Kidney glomerular epithelial cell (primary cell): ENCODE data around the gene B4GALNT3.

ENCODE experiments used
- DNase-seq: peaks from one replicate; lab custom pipeline; 2025; lab: John Stamatoyannopoulos, UW

B4GALNT3 gene

GRCh38 chr12:468671-469389 is 9.1 kb downstream of the B4GALNT3 start:
- no peak for DNase-seq

GRCh38 chr12:470133-470532 is 10.4 kb downstream of the B4GALNT3 start:
- DNase-seq = no peak

- no peak for DNase-seq
Observed at GRCh38 chr12:473198-473597, 13.5 kb downstream of the B4GALNT3 start.

GRCh38 chr12:473863-474577 is 14.3 kb downstream of the B4GALNT3 start:
- no peak for DNase-seq

- DNase-seq = no peak
Observed at GRCh38 chr12:475286-475685, 15.5 kb downstream of the B4GALNT3 start.

- no peak for DNase-seq
Observed at GRCh38 chr12:479161-479560, 19.4 kb downstream of the B4GALNT3 start.

- peak; percentile 46 for DNase-seq
Observed at GRCh38 chr12:480831-481816, 21.4 kb downstream of the B4GALNT3 start.

GRCh38 chr12:482061-482460 is 22.3 kb downstream of the B4GALNT3 start:
- DNase-seq = no peak

- DNase-seq = no peak
Observed at GRCh38 chr12:484096-484495, 24.4 kb downstream of the B4GALNT3 start.

- no peak for DNase-seq
Observed at GRCh38 chr12:490260-490659, 30.5 kb downstream of the B4GALNT3 start.

- DNase-seq = no peak
Observed at GRCh38 chr12:495466-495865, 35.7 kb downstream of the B4GALNT3 start.

GRCh38 chr12:496736-497135 is 37.0 kb downstream of the B4GALNT3 start:
- DNase-seq = no peak

GRCh38 chr12:497501-498160 is 37.9 kb downstream of the B4GALNT3 start:
- DNase-seq = no peak

- no peak for DNase-seq
Observed at GRCh38 chr12:499837-500458, 40.2 kb downstream of the B4GALNT3 start.

GRCh38 chr12:501722-502447 is 42.1 kb downstream of the B4GALNT3 start:
- no peak for DNase-seq

- DNase-seq = no peak
Observed at GRCh38 chr12:503111-503761, 43.5 kb downstream of the B4GALNT3 start.

- no peak for DNase-seq
Observed at GRCh38 chr12:505221-505620, 45.5 kb downstream of the B4GALNT3 start.

GRCh38 chr12:507391-507796 is 47.7 kb downstream of the B4GALNT3 start:
- DNase-seq = no peak

- no peak for DNase-seq
Observed at GRCh38 chr12:508145-508544, 48.4 kb downstream of the B4GALNT3 start.

GRCh38 chr12:508795-509194 is 49.1 kb downstream of the B4GALNT3 start:
- DNase-seq = peak; percentile 26
